GM18520 (cell line): ENCODE measurements around the gene HYPK.
"Not testable (repeated sequence)": the region's sequence is repeated elsewhere in the genome, so short reads cannot be mapped to it uniquely, and the experiment has no call there.

Source experiments
- ATAC-seq: cut with Tn5 transposase; IDR thresholded peaks from one replicate; pipeline ENCODE4 v1.9.1; 2021; ENCODE audit not compliant: unreplicated experiment

The HYPK gene

GRCh38 chr15:43795197-43795596 is 5.2 kb upstream of the HYPK start:
- ATAC-seq = no peak

- no peak for ATAC-seq
Measured at GRCh38 chr15:43795997-43796396, 4.4 kb upstream of the HYPK start.

- ATAC-seq = no peak
Measured at GRCh38 chr15:43796566-43796965, 3.8 kb upstream of the HYPK start.

- ATAC-seq = no peak
Measured at GRCh38 chr15:43799209-43799944, 1.0 kb upstream of the HYPK start.

GRCh38 chr15:43799945-43800285 is 484 bp upstream of the HYPK start, which contains the start of gene SERINC4:
TSS of gene SERINC4 (minus strand) at chr15:43800220. CDS start at chr15:43799986, 234 bp downstream.
- no peak for ATAC-seq

GRCh38 chr15:43802676-43803075 is 2.3 kb downstream of the HYPK start:
- not testable (repeated sequence) for ATAC-seq

GRCh38 chr15:43808435-43808950 is 8.1 kb downstream of the HYPK start:
- ATAC-seq = no peak

- peak; percentile 44 for ATAC-seq
Measured at GRCh38 chr15:43808960-43809678, 8.7 kb downstream of the HYPK start.

- ATAC-seq = not testable (repeated sequence)
Measured at GRCh38 chr15:43815064-43815463, 14.7 kb downstream of the HYPK start.

- no peak for ATAC-seq
Measured at GRCh38 chr15:43821505-43821904, 21.1 kb downstream of the HYPK start.

GRCh38 chr15:43824302-43825246 is 24.2 kb downstream of the HYPK start, which contains the start of gene MFAP1:
TSS of gene MFAP1 (minus strand) at chr15:43824690. CDS start at chr15:43824569, 121 bp downstream.
- peak; percentile 71 for ATAC-seq

- ATAC-seq = not testable (repeated sequence)
Measured at GRCh38 chr15:43825305-43825704, 24.9 kb downstream of the HYPK start.

GRCh38 chr15:43826029-43826507 is 25.7 kb downstream of the HYPK start:
- no peak for ATAC-seq

- peak; percentile 46 for ATAC-seq
Measured at GRCh38 chr15:43826508-43827341, 26.3 kb downstream of the HYPK start, which contains the start of gene WDR76. TSS of gene WDR76 (plus strand) at chr15:43827002. CDS start at chr15:43827033, 31 bp downstream.

GRCh38 chr15:43828061-43828657 is 27.8 kb downstream of the HYPK start:
- ATAC-seq = no peak

- not testable (repeated sequence) for ATAC-seq
Measured at GRCh38 chr15:43829951-43830540, 29.6 kb downstream of the HYPK start.

- ATAC-seq = not testable (repeated sequence)
Measured at GRCh38 chr15:43830691-43831275, 30.4 kb downstream of the HYPK start.

GRCh38 chr15:43831519-43832052 is 31.2 kb downstream of the HYPK start:
- not testable (repeated sequence) for ATAC-seq
